Trophoblast cell (in vitro differentiated cells and primary cell): ENCODE results near the gene TNNT2.

Source experiments
- DNase-seq, 2 donors: peaks; one replicate each; pipeline ENCODE4 v3.0.0-alpha.2; 2016
- H2AFZ ChIP-seq: 2 replicates; pipeline ENCODE4 v1.6.1; 2013; ENCODE audit warnings: low read length, moderate library complexity, mild to moderate bottlenecking; ENCODE audit not compliant: insufficient read depth, poor library complexity
- H2AK5ac ChIP-seq: 2 replicates; pipeline ENCODE4 v1.6.1; 2013; ENCODE audit warnings: mild to moderate bottlenecking, low read length
- H2BK120ac ChIP-seq: 2 replicates; pipeline ENCODE4 v1.6.1; 2013; ENCODE audit warnings: low read length, mild to moderate bottlenecking, moderate library complexity; ENCODE audit not compliant: insufficient read depth, poor library complexity
- H2BK12ac ChIP-seq: 2 replicates; pipeline ENCODE4 v1.6.1; 2013; ENCODE audit warnings: mild to moderate bottlenecking, low read length, moderate library complexity
- H2BK5ac ChIP-seq: 2 replicates; pipeline ENCODE4 v1.6.1; 2013; ENCODE audit warnings: low read length, low read depth, moderate library complexity, mild to moderate bottlenecking; ENCODE audit not compliant: poor library complexity
- H3K14ac ChIP-seq: 2 replicates; pipeline ENCODE4 v1.6.1; 2013; ENCODE audit warnings: mild to moderate bottlenecking, low read length
- H3K18ac ChIP-seq: 2 replicates; pipeline ENCODE4 v1.6.1; 2013; ENCODE audit warnings: mild to moderate bottlenecking, low read length
- H3K23ac ChIP-seq: 2 replicates; pipeline ENCODE4 v1.6.1; 2013; ENCODE audit warnings: low read length
- H3K27ac ChIP-seq: 2 replicates; pipeline ENCODE4 v1.5.1; 2013; ENCODE audit warnings: low read depth, mild to moderate bottlenecking, inconsistent platforms, low read length, moderate library complexity
- H3K27me3 ChIP-seq: 2 replicates; pipeline ENCODE4 v1.6.1; 2013; ENCODE audit warnings: inconsistent platforms, mild to moderate bottlenecking, low read length, moderate library complexity; ENCODE audit not compliant: insufficient read depth
- H3K36me3 ChIP-seq, 2 experiments: 1 replicate in 1 of 2; 2 replicates in 1 of 2; pipeline ENCODE4 v1.6.1; 2013; ENCODE audit warnings: low read length in 2 of 2, mild to moderate bottlenecking in 2 of 2, moderate library complexity in 1 of 2; ENCODE audit not compliant: insufficient read depth in 2 of 2, control insufficient read depth in 1 of 2
- H3K4ac ChIP-seq: 2 replicates; pipeline ENCODE4 v1.6.1; 2013; ENCODE audit warnings: low read depth, mild to moderate bottlenecking, low read length, moderate library complexity
- H3K4me1 ChIP-seq, 2 experiments: 1 replicate in 1 of 2; 2 replicates in 1 of 2; pipeline ENCODE4 v1.6.1; 2013; ENCODE audit warnings: low read length in 2 of 2, mild to moderate bottlenecking in 2 of 2, moderate library complexity in 1 of 2; ENCODE audit not compliant: insufficient read depth in 2 of 2, control insufficient read depth in 1 of 2
- H3K4me2 ChIP-seq: 2 replicates; pipeline ENCODE4 v1.6.1; 2013; ENCODE audit warnings: inconsistent platforms, mild to moderate bottlenecking, low read length, moderate library complexity
- H3K4me3 ChIP-seq: 2 replicates; pipeline ENCODE4 v1.5.1; 2013; ENCODE audit warnings: mild to moderate bottlenecking, low read depth, low read length, inconsistent platforms
- H3K79me1 ChIP-seq: one replicate; pipeline ENCODE4 v1.6.1; 2013; ENCODE audit warnings: low read length
- H3K79me2 ChIP-seq: 2 replicates; pipeline ENCODE4 v1.6.1; 2013; ENCODE audit warnings: low read length, mild to moderate bottlenecking; ENCODE audit not compliant: control insufficient read depth, insufficient read depth, poor library complexity
- H3K9ac ChIP-seq: 2 replicates; pipeline ENCODE4 v1.6.1; 2013; ENCODE audit warnings: mild to moderate bottlenecking, low read length
- H3K9me3 ChIP-seq: 2 replicates; pipeline ENCODE4 v1.6.1; 2013; ENCODE audit warnings: low read depth, mild to moderate bottlenecking, control low read depth, inconsistent platforms, low read length; ENCODE audit not compliant: insufficient read depth
- H4K12ac ChIP-seq: 2 replicates; pipeline ENCODE4 v1.6.1; 2013; ENCODE audit warnings: low read depth, mild to moderate bottlenecking, low read length, moderate library complexity
- H4K8ac ChIP-seq: 2 replicates; pipeline ENCODE4 v1.6.1; 2013; ENCODE audit warnings: low read depth, mild to moderate bottlenecking, low read length, moderate library complexity
- H4K91ac ChIP-seq: one replicate; pipeline ENCODE4 v1.6.1; 2013; ENCODE audit warnings: low read depth, mild to moderate bottlenecking, low read length, moderate library complexity
- WGBS: extraction: QIAGEN DNeasy Blood & Tissue Kit; methylation state at CpG from one replicate; pipeline ENCODE4 v1.1.7; 2013; ENCODE audit warnings: missing lambda C conversion rate; ENCODE audit not compliant: insufficient read length, insufficient coverage; ENCODE audit errors: extremely low coverage; 5-methylcytosine and 5-hydroxymethylcytosine counted together

The TNNT2 gene

DNA sequence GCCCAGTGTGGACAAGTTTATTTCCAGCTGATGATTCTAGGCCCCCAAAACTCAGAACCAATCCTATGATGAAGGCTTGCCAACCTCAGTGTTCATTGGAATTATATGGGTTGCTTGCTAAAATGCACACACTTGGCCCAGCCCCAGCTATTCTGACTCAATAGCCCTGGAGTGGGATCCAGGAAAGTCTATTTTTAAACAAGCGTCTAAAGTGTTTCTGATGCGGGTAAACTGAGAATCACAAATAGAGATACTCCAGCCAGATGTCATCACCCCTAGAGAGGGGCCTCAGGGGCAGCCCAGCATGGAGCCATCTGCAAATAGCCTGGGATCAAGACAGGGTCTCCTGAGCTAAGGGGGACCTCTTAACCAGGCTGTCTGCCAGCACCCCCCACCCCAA is 48.2 kb downstream of the TNNT2 start:
- Histone ChIP-seq H3K4ac (no peak overlapping the region), H3K9me3 (no peaks in the 10 kb centered on the region), H3K9ac (no peak overlapping the region), H2BK5ac (no peak overlapping the region), H3K27ac (no peak overlapping the region), H3K4me2 (no peak overlapping the region), H3K36me3 (no peaks in the 10 kb centered on the region), H4K91ac (no peak overlapping the region), H3K79me1 (no peaks in the 10 kb centered on the region), H2BK120ac (no peak overlapping the region), H3K79me2 (no peaks in the 10 kb centered on the region), H4K8ac (no peak overlapping the region), H3K18ac (no peak overlapping the region), H3K14ac (no peak overlapping the region), H3K23ac (no peak overlapping the region), H4K12ac (no peak overlapping the region), H3K27me3 (no peaks in the 10 kb centered on the region), H2AK5ac (no peak overlapping the region), H2BK12ac (no peak overlapping the region), H3K4me1 (no peaks in the 10 kb centered on the region), H3K4me3 (no peak overlapping the region), H2AFZ (no peak overlapping the region)
- DNase-seq: peak in 1 of 2 donors; percentile 27
- WGBS: no CpG with 5 or more reads among the region's 2 CpGs

DNA sequence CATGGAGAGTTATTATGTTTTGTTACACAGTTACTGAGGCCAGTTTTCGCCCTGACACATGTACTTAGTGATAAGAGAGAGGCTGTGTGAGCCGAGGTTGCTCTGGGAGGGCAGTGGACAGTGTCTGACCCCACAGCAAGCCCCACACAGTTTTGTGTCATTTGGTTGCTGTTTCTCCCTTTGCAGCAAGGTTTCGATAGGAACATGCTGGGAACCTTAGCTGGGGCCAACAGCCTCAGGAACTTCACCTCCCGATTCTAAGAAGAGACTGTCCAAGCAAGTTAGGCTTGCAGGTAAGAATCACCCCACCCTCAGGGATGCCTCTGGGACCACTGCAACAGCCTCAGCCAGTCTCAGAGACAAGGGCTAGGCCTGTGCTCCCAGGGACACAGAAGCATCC is 48.9 kb downstream of the TNNT2 start:
- Histone ChIP-seq H3K14ac (no peak overlapping the region), H3K79me2 (no peaks in the 10 kb centered on the region), H2AFZ (no peak overlapping the region), H3K27me3 (no peaks in the 10 kb centered on the region), H3K23ac (no peak overlapping the region), H3K4me1 (no peaks in the 10 kb centered on the region), H2BK5ac (no peak overlapping the region), H2AK5ac (no peak overlapping the region), H4K12ac (no peak overlapping the region), H3K4me2 (no peak overlapping the region), H3K27ac (no peak overlapping the region), H3K79me1 (no peaks in the 10 kb centered on the region), H3K4me3 (no peak overlapping the region), H4K8ac (no peak overlapping the region), H2BK120ac (no peak overlapping the region), H3K4ac (no peak overlapping the region), H2BK12ac (no peak overlapping the region), H3K36me3 (no peaks in the 10 kb centered on the region), H3K18ac (no peak overlapping the region), H4K91ac (no peak overlapping the region), H3K9me3 (no peaks in the 10 kb centered on the region), H3K9ac (no peak overlapping the region)
- no CpG with 5 or more reads among the region's 4 CpGs for WGBS
- no peak for DNase-seq

DNA sequence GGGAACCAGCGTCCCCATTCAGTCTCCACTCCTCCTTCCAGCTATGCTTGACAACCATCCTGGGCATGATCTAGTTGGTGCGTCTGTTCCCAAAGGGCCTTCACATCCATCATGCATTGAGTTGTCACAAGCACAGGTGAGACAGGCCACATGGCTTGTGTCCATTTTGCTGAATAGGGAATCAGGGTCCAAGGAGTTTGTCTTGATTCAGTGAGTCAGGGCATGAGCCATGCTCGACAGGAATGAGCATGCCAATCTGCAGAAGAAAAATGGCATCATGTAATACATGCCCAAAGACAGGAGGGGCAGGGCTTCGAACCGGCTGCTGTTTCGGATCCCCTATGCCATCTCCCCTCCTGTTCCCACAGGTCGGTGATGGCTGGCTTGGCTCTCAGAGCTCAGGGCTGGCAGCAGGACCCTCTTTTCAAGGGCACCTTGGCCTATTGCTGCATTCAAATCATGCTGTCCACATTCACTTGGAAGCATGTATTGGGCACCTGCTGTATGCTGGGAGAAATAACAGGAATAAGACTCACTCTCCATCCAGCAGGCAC is 49.7 kb downstream of the TNNT2 start:
- no peak for DNase-seq
- H3K4me3 ChIP-seq: no peak overlapping the region
- no peaks in the 10 kb centered on the region for H3K79me2 ChIP-seq
- no peak overlapping the region for H3K23ac ChIP-seq
- no peak overlapping the region for H2AFZ ChIP-seq
- no peak overlapping the region for H4K91ac ChIP-seq
- no peak overlapping the region for H4K8ac ChIP-seq
- no peak overlapping the region for H3K4ac ChIP-seq
- no peak overlapping the region for H3K27ac ChIP-seq
- H3K36me3 ChIP-seq: no peaks in the 10 kb centered on the region
- no peak overlapping the region for H4K12ac ChIP-seq
- no peak overlapping the region for H2BK120ac ChIP-seq
- no CpG with 5 or more reads among the region's 7 CpGs for WGBS
- no peaks in the 10 kb centered on the region for H3K9me3 ChIP-seq
- no peak overlapping the region for H3K18ac ChIP-seq
- H3K14ac ChIP-seq: no peak overlapping the region
- H3K9ac ChIP-seq: no peak overlapping the region
- H3K27me3 ChIP-seq: no peaks in the 10 kb centered on the region
- H2BK5ac ChIP-seq: no peak overlapping the region
- H3K79me1 ChIP-seq: no peaks in the 10 kb centered on the region
- no peak overlapping the region for H3K4me2 ChIP-seq
- no peak overlapping the region for H2BK12ac ChIP-seq
- no peak overlapping the region for H2AK5ac ChIP-seq
- no peaks in the 10 kb centered on the region for H3K4me1 ChIP-seq

DNA sequence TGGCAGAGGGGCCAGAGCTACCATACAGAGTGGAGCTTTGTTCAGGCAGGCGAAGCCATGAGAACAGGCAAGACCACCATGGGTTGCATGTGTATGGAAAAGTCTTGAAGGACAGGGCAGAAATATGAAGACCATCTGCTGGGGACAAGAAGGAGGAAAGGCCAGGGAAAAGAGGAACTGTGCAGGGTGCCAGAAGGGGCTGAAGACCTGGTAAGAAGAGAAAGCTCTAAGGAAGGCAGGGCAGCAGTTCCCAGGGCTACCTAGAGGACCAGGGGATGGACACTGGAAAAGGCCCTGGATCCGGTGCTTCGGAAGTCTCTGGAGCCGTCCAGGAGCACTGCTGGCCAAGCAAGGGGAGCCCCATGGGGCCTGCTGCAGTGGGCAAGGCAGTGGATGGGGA is 50.8 kb downstream of the TNNT2 start:
- Histone ChIP-seq H3K14ac (no peak overlapping the region), H4K12ac (no peak overlapping the region), H2BK5ac (no peak overlapping the region), H3K27me3 (no peaks in the 10 kb centered on the region), H2BK120ac (no peak overlapping the region), H3K4me3 (no peak overlapping the region), H3K36me3 (no peaks in the 10 kb centered on the region), H3K79me2 (no peaks in the 10 kb centered on the region), H2AFZ (no peak overlapping the region), H4K8ac (no peak overlapping the region), H3K4ac (no peak overlapping the region), H3K4me2 (no peak overlapping the region), H3K9ac (no peak overlapping the region), H3K23ac (no peak overlapping the region), H3K18ac (no peak overlapping the region), H4K91ac (no peak overlapping the region), H3K27ac (no peak overlapping the region), H3K79me1 (no peaks in the 10 kb centered on the region), H2AK5ac (no peak overlapping the region), H3K4me1 (no peaks in the 10 kb centered on the region), H3K9me3 (no peaks in the 10 kb centered on the region), H2BK12ac (no peak overlapping the region)
- no CpG with 5 or more reads among the region's 4 CpGs for WGBS
- DNase-seq: no peak
